H9 (cell line): ENCODE data around the gene LRRFIP1. TPM values are rescaled to one million over a fixed set of nuclear protein-coding genes. Genes with fewer than 3 reads are reported as not detected.
A peak's percentile ranks its signal among the peaks of the same experiment; 100 is the strongest.

Experiments used
- DNase-seq: peaks from one replicate; pipeline ENCODE4 v3.0.0-alpha.2; 2017
- H2AFZ ChIP-seq: one replicate; pipeline ENCODE4 v1.6.1; 2013; ENCODE audit warnings: mild to moderate bottlenecking, low read length, control low read depth, moderate library complexity
- H2AK5ac ChIP-seq: 2 replicates; pipeline ENCODE4 v1.6.1; 2013; ENCODE audit warnings: low read length, control low read depth, mixed read lengths; ENCODE audit not compliant: insufficient read length
- H2BK120ac ChIP-seq: one replicate; pipeline ENCODE4 v1.6.1; 2013; ENCODE audit warnings: low read depth, mild to moderate bottlenecking, low read length, control low read depth, inconsistent platforms; ENCODE audit not compliant: poor library complexity, severe bottlenecking
- H2BK12ac ChIP-seq: 2 replicates; pipeline ENCODE4 v1.6.1; 2013; ENCODE audit warnings: low read length, control low read depth, mixed read lengths, low read depth; ENCODE audit not compliant: insufficient read length
- H2BK15ac ChIP-seq: 2 replicates; pipeline ENCODE4 v1.6.1; 2013; ENCODE audit warnings: low read depth, low read length, control low read depth
- H2BK20ac ChIP-seq: one replicate; pipeline ENCODE4 v1.6.1; 2013; ENCODE audit warnings: low read depth, mild to moderate bottlenecking, low read length, control low read depth, inconsistent platforms; ENCODE audit not compliant: poor library complexity, severe bottlenecking
- H2BK5ac ChIP-seq: 2 replicates; pipeline ENCODE4 v1.6.1; 2013; ENCODE audit warnings: low read length, control low read depth, mixed read lengths; ENCODE audit not compliant: insufficient read length
- H3K14ac ChIP-seq: 2 replicates; pipeline ENCODE4 v1.6.1; 2013; ENCODE audit warnings: low read length, control low read depth; ENCODE audit not compliant: insufficient read depth
- H3K18ac ChIP-seq: 2 replicates; pipeline ENCODE4 v1.6.1; 2013; ENCODE audit warnings: low read depth, mild to moderate bottlenecking, mixed read lengths, low read length, control low read depth; ENCODE audit not compliant: insufficient read length
- H3K23ac ChIP-seq: 2 replicates; pipeline ENCODE4 v1.6.1; 2013; ENCODE audit warnings: low read length, control low read depth, mixed read lengths, low read depth; ENCODE audit not compliant: insufficient read length
- H3K23me2 ChIP-seq: 2 replicates; pipeline ENCODE4 v1.6.1; 2013; ENCODE audit warnings: low read depth, mild to moderate bottlenecking, mixed read lengths, low read length, control low read depth; ENCODE audit not compliant: insufficient read length, poor library complexity, severe bottlenecking
- H3K27ac ChIP-seq: 2 replicates; pipeline ENCODE4 v1.5.1; 2013; ENCODE audit warnings: low read length, control low read depth, mixed read lengths, low read depth; ENCODE audit not compliant: insufficient read length
- H3K27me3 ChIP-seq: 2 replicates; pipeline ENCODE4 v1.6.1; 2013; ENCODE audit warnings: low read length, control low read depth, inconsistent platforms; ENCODE audit not compliant: insufficient read depth
- H3K4ac ChIP-seq: 2 replicates; pipeline ENCODE4 v1.6.1; 2013; ENCODE audit warnings: low read depth, mild to moderate bottlenecking, control low read depth, inconsistent platforms, low read length, moderate library complexity
- H3K4me1 ChIP-seq: 2 replicates; pipeline ENCODE4 v1.6.1; 2013; ENCODE audit warnings: low read length, control low read depth, inconsistent platforms; ENCODE audit not compliant: insufficient read depth
- H3K4me2 ChIP-seq: 2 replicates; pipeline ENCODE4 v1.6.1; 2013; ENCODE audit warnings: low read length, control low read depth, mixed read lengths; ENCODE audit not compliant: insufficient read length, insufficient read depth
- H3K56ac ChIP-seq: 2 replicates; pipeline ENCODE4 v1.6.1; 2013; ENCODE audit warnings: low read depth, mild to moderate bottlenecking, mixed read lengths, low read length, control low read depth; ENCODE audit not compliant: insufficient read length
- H3K79me1 ChIP-seq: 2 replicates; pipeline ENCODE4 v1.6.1; 2013; ENCODE audit warnings: low read depth, mild to moderate bottlenecking, moderate library complexity, low read length, control low read depth, inconsistent platforms; ENCODE audit not compliant: insufficient read depth, poor library complexity, severe bottlenecking
- H3K79me2 ChIP-seq: 2 replicates; pipeline ENCODE4 v1.6.1; 2013; ENCODE audit warnings: low read length, control low read depth, inconsistent platforms; ENCODE audit not compliant: insufficient read depth
- H3K9ac ChIP-seq: 2 replicates; pipeline ENCODE4 v1.6.1; 2013; ENCODE audit warnings: low read length, control low read depth, mixed read lengths; ENCODE audit not compliant: insufficient read length; ENCODE audit errors: extremely low read depth
- H3K9me3 ChIP-seq: one replicate; pipeline ENCODE4 v1.6.1; 2013; ENCODE audit warnings: low read depth, low read length, inconsistent platforms; ENCODE audit not compliant: control insufficient read depth
- H3T11ph ChIP-seq: one replicate; pipeline ENCODE4 v1.6.1; 2013; ENCODE audit warnings: mild to moderate bottlenecking, low read length, control low read depth, inconsistent platforms
- H4K20me1 ChIP-seq: one replicate; pipeline ENCODE4 v1.6.1; 2013; ENCODE audit not compliant: control insufficient read depth, insufficient read length, insufficient read depth
- H4K5ac ChIP-seq: 2 replicates; pipeline ENCODE4 v1.6.1; 2013; ENCODE audit warnings: low read depth, mild to moderate bottlenecking, mixed read lengths, low read length, control low read depth; ENCODE audit not compliant: insufficient read length
- H4K8ac ChIP-seq: replicated peaks from 2 replicates; pipeline ENCODE4 v1.6.1; 2013; ENCODE audit warnings: low read length, control low read depth, mixed read lengths, low read depth; ENCODE audit not compliant: insufficient read length
- H4K91ac ChIP-seq: 2 replicates; pipeline ENCODE4 v1.6.1; 2013; ENCODE audit warnings: low read depth, mild to moderate bottlenecking, moderate library complexity, mixed read lengths, low read length, control low read depth; ENCODE audit not compliant: insufficient read length
- H3K27ac Mint-ChIP-seq, 3 experiments: 2 replicates in 2 of 3; 3 replicates in 1 of 3; pipeline ENCODE4 v1.8.0; 2020 to 2021; ENCODE audit warnings: mixed read lengths in 3 of 3, mild to moderate bottlenecking in 1 of 3, moderate library complexity in 1 of 3
- H3K27me3 Mint-ChIP-seq: 2 replicates; pipeline ENCODE4 v1.8.0; 2021; ENCODE audit warnings: low read depth, mild to moderate bottlenecking, moderate library complexity, mixed read lengths
- H3K36me3 Mint-ChIP-seq, 3 experiments: 2 replicates in 2 of 3; 3 replicates in 1 of 3; pipeline ENCODE4 v1.8.0; 2020 to 2021; ENCODE audit warnings: low read depth in 3 of 3, mixed read lengths in 3 of 3; ENCODE audit not compliant: insufficient read depth in 1 of 3
- H3K4me1 Mint-ChIP-seq, 2 experiments: 2 replicates each; pipeline ENCODE4 v1.8.0; 2020; ENCODE audit warnings: mixed read lengths in 2 of 2
- H3K4me3 Mint-ChIP-seq, 2 experiments: 2 replicates in 1 of 2; 3 replicates in 1 of 2; pipeline ENCODE4 v1.8.0; 2020 to 2021; ENCODE audit warnings: mild to moderate bottlenecking in 2 of 2, mixed read lengths in 2 of 2, moderate library complexity in 1 of 2
- H3K9me3 Mint-ChIP-seq, 2 experiments: 2 replicates in 1 of 2; 3 replicates in 1 of 2; pipeline ENCODE4 v1.8.0; 2020; ENCODE audit warnings: mild to moderate bottlenecking in 2 of 2, mixed read lengths in 2 of 2, moderate library complexity in 1 of 2
- WGBS: extraction: QIAGEN DNeasy Blood & Tissue Kit; methylation state at CpG from one replicate; pipeline ENCODE4 v1.1.7; 2013; ENCODE audit warnings: missing lambda C conversion rate, low lambda C conversion rate, mixed read lengths; ENCODE audit not compliant: insufficient read length; ENCODE audit errors: extremely low coverage; 5-methylcytosine and 5-hydroxymethylcytosine counted together
- total RNA-seq: library from RNA; stranded (reverse); gene quantifications from 2 replicates; pipeline ENCODE4 v1.2.1, GENCODE V29; 2021
- TF ChIP-seq, protein P1 (sequence below): fragments of 200-600 bp; sonication (generic); conservative IDR thresholded peaks from 3 replicates; pipeline ENCODE4 v1.8.0; 2021; ENCODE audit warnings: antibody characterized with exemption, mild to moderate bottlenecking

The LRRFIP1 gene
- total RNA-seq, 1 experiment from 2014 or later = 38.5 TPM

DNA sequence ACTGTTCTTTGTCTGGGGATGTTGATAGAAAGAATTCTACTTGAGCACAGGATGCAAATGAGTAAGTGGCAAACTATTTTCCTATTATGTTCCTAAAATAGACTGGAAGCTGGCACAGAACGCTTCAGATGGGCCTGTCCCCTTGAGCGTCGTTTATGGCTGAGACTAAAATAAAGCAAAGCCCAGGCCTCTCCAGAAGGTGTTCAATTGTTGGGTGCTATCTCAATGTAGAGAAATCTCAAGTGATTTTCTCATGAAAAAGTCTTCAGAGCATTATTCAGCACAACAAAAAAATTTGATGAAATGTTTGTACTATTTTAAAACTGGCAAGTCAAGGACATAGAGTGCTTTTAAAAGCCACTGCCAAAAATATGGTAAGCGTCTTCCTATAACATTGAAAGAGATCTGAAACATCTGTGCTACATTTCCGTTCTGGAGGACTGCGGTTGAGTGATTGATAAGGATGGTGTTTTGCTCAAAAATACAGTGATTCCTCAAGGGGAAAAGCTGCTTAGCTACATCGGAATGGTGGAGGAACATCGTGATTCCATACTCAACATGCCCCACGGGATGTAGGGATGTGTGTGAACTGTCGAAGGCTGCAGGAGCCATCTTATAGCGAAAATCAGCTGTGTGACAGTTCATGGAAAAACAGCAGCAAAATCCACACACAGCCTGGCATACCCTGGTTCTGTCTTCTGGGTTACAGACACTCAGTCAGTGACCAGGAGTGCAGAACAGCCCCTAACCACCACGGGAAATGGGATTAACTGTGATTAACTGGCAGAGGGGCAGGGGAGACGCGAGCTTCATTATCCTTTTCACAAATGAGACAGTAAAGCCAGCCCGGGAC lies 10.4 kb upstream of the LRRFIP1 start:
- Histone ChIP-seq H3K18ac (no peak overlapping the region), H3K4ac (no peak overlapping the region), H3K4me1 (peaks cover 26% of the 10 kb centered on the region), H3K27me3 (no peaks in the 10 kb centered on the region), H3K27ac (no peak overlapping the region), H3T11ph (no peak overlapping the region), H2AFZ (no peak overlapping the region), H3K9me3 (no peaks in the 10 kb centered on the region), H3K14ac (no peak overlapping the region), H3K23ac (no peak overlapping the region), H2BK15ac (no peak overlapping the region), H3K9ac (no peak overlapping the region), H4K20me1 (no peaks in the 10 kb centered on the region), H4K8ac (no peak overlapping the region), H3K23me2 (no peaks in the 10 kb centered on the region), H2BK120ac (no peak overlapping the region), H2BK12ac (no peak overlapping the region), H2BK5ac (no peak overlapping the region), H2AK5ac (no peak overlapping the region), H3K4me2 (no peak overlapping the region), H3K79me1 (no peaks in the 10 kb centered on the region), H3K56ac (no peak overlapping the region), H3K79me2 (no peaks in the 10 kb centered on the region), H4K91ac (no peak overlapping the region), H2BK20ac (no peak overlapping the region), H4K5ac (no peak overlapping the region)
- Mint-ChIP-seq H3K36me3 (peaks cover 0 to 4% (median 0%) of the 10 kb centered on the region in 3 experiments; a peak in 1 of 7 replicates), H3K27me3 (peaks cover 1% of the 10 kb centered on the region), H3K4me1 (peaks cover 42 to 47% of the 10 kb centered on the region in 2 experiments), H3K4me3 (no peak overlapping the region), H3K9me3 (no peaks in the 10 kb centered on the region; a peak in 2 of 5 replicates), H3K27ac (no peak overlapping the region; a peak in 1 of 7 replicates)
- peak; percentile 9 for DNase-seq
- TF ChIP-seq, protein P1, sequence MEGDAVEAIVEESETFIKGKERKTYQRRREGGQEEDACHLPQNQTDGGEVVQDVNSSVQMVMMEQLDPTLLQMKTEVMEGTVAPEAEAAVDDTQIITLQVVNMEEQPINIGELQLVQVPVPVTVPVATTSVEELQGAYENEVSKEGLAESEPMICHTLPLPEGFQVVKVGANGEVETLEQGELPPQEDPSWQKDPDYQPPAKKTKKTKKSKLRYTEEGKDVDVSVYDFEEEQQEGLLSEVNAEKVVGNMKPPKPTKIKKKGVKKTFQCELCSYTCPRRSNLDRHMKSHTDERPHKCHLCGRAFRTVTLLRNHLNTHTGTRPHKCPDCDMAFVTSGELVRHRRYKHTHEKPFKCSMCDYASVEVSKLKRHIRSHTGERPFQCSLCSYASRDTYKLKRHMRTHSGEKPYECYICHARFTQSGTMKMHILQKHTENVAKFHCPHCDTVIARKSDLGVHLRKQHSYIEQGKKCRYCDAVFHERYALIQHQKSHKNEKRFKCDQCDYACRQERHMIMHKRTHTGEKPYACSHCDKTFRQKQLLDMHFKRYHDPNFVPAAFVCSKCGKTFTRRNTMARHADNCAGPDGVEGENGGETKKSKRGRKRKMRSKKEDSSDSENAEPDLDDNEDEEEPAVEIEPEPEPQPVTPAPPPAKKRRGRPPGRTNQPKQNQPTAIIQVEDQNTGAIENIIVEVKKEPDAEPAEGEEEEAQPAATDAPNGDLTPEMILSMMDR = no peak
- no CpG with 5 or more reads among the region's 15 CpGs for WGBS
